Stimulated activated CD8-positive, alpha-beta memory T cell treated with anti-CD3 and anti-CD28 coated beads, Interleukin-12 subunit alpha, Interleukin-12 subunit beta, amount 100 ng/mL, for 24 hours (primary cell): Measurements from ENCODE around the gene COPS4.

ENCODE experiments used
- DNase-seq: peaks from one replicate; pipeline ENCODE4 v3.0.0-alpha.2; 2020; ENCODE audit errors: extremely low read depth

The COPS4 gene

GRCh38 chr4:83121246-83121645 lies 86.3 kb downstream of the COPS4 start:
- no peak for DNase-seq

GRCh38 chr4:83124111-83124780 lies 89.3 kb downstream of the COPS4 start:
- no peak for DNase-seq
